Measurements from ENCODE around the gene NRP2.
A peak's percentile ranks its signal among the peaks of the same experiment; 100 is the strongest.

Gene NRP2

GRCh38 chr2:205822579-205822978, 140.3 kb downstream of the NRP2 start:
- CTCF ChIA-PET = interaction anchor here (0.7 to 1.9 kb wide), 2 partner anchors 9 to 143 kb away, joined by 3 to 8 read pairs; no protein-coding TSS in a partner anchor
- no peak for TF ChIP-seq CTCF (IDR thresholded peaks at IDR 0.05; ENCODE audit: insufficient read depth, low read length, missing control alignments)
- no peak overlapping the region for H3K4me3 ChIP-seq (ENCODE audit: low read depth, low read length)
- DNase-seq (ENCODE audit: low read depth, low spot score) = peak; percentile 26
- POLR2A ChIA-PET = no interaction called here

- no peak for DNase-seq (ENCODE audit: low read depth, low spot score)
- H3K4me3 ChIP-seq (ENCODE audit: low read depth, low read length) = no peak overlapping the region
- TF ChIP-seq CTCF (IDR thresholded peaks at IDR 0.05; ENCODE audit: insufficient read depth, low read length, missing control alignments) = no peak
- ChIA-PET POLR2A (no interaction called here), CTCF (interaction anchor here (1.7 to 1.9 kb wide), 2 partner anchors 16 to 18 kb away, joined by 4 to 5 read pairs; no protein-coding TSS in a partner anchor)
These were observed 145.6 kb downstream of the NRP2 start for GRCh38 chr2:205827809-205828365.

- CTCF ChIA-PET = no interaction called here
- TF ChIP-seq CTCF (IDR thresholded peaks at IDR 0.05; ENCODE audit: insufficient read depth, low read length, missing control alignments) = no peak
- H3K4me3 ChIP-seq (ENCODE audit: low read depth, low read length) = no peak overlapping the region
- POLR2A ChIA-PET = no interaction called here
- no peak for DNase-seq (ENCODE audit: low read depth, low spot score)
These were observed 151.6 kb downstream of the NRP2 start for GRCh38 chr2:205833864-205834263.

- no peak for DNase-seq (ENCODE audit: low read depth, low spot score)
- no peak overlapping the region for H3K4me3 ChIP-seq (ENCODE audit: low read depth, low read length)
- ChIA-PET POLR2A (no interaction called here), CTCF (interaction anchor here (1.3 to 1.5 kb wide), 2 partner anchors 18 to 22 kb away, joined by 3 read pairs; no protein-coding TSS in a partner anchor)
- no peak for TF ChIP-seq CTCF (IDR thresholded peaks at IDR 0.05; ENCODE audit: insufficient read depth, low read length, missing control alignments)
These were observed 152.5 kb downstream of the NRP2 start for GRCh38 chr2:205834796-205835195.

- DNase-seq (ENCODE audit: low read depth, low spot score) = no peak
- CTCF ChIA-PET = interaction anchor here (1.3 to 1.5 kb wide), 2 partner anchors 18 to 23 kb away, joined by 3 read pairs; no protein-coding TSS in a partner anchor
- no peak overlapping the region for H3K4me3 ChIP-seq (ENCODE audit: low read depth, low read length)
- no peak for TF ChIP-seq CTCF (IDR thresholded peaks at IDR 0.05; ENCODE audit: insufficient read depth, low read length, missing control alignments)
- POLR2A ChIA-PET = no interaction called here
These were observed 153.0 kb downstream of the NRP2 start for GRCh38 chr2:205835251-205835791.

- ChIA-PET CTCF (no interaction called here), POLR2A (no interaction called here)
- no peak for TF ChIP-seq CTCF (IDR thresholded peaks at IDR 0.05; ENCODE audit: insufficient read depth, low read length, missing control alignments)
- DNase-seq (ENCODE audit: low read depth, low spot score) = no peak
- H3K4me3 ChIP-seq (ENCODE audit: low read depth, low read length) = no peak overlapping the region
These were observed 153.6 kb downstream of the NRP2 start for GRCh38 chr2:205835923-205836322.
